ENCODE data around the gene FKBP11.
"Not testable (repeated sequence)": the region's sequence is repeated elsewhere in the genome, so short reads cannot be mapped to it uniquely, and the experiment has no call there.

Gene FKBP11

GRCh38 chr12:48903982-48904411 is 21.3 kb downstream of the FKBP11 start:
- DNase-seq, result peak; percentile 79

- peak; percentile 28 for DNase-seq
Measured at GRCh38 chr12:48903363-48903981, 21.8 kb downstream of the FKBP11 start.

DNA sequence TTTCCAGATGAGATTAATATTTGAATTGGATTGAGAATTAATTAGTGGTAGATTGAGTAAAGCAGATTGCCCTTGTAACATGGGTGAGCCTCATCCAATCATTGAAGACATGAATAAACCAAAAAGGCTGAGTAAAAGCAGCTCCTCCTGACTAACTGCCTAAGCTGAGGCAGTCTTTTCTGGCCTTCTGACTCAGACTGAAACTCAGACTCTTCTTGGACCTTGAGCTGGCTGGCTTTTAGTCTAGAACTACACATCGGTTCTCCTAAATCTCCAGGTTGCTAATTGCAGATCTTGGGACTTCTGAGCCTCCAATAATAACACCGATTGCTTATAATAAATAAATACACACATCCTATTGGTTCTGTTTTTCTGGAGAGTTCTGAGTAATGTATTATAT is 24.0 kb downstream of the FKBP11 start:
- no peak for DNase-seq

DNA sequence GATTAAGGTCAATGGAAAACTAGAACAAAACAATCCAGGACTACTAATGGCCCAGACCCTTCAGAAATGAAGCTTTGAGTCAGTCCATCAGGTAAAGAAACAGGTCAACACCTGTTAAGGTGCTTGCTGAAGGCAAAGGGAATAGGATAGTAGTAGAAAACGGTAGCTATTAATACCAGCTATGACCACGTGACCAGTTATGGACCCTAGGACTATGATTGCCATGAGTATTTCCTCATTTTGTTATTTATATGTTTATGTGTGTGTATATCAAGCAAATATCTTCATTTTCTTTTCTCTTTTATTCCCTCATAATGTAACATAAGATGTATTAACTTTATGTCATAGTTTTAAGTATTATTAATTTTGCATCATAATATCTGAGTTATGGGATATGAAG is 25.6 kb downstream of the FKBP11 start:
- no peak for DNase-seq

DNA sequence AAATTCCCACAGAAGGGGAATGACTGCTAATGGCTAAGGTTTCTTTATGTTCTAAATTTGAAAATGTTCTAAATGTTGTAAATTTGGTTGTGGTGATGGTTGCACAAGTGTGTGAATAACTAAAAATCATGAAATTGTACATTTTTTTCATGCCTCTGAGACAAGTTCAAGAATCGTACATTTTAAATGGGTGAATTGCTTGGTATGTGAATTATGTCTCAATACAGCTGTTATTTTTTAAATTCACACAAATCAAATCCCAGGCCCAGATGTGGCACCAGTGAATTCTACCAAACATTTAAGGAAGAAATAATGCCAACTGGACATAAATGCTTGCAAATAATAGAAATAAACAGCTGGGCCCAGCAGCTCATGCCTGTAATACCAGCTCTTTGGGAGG is 31.0 kb downstream of the FKBP11 start:
- no peak for DNase-seq

DNA sequence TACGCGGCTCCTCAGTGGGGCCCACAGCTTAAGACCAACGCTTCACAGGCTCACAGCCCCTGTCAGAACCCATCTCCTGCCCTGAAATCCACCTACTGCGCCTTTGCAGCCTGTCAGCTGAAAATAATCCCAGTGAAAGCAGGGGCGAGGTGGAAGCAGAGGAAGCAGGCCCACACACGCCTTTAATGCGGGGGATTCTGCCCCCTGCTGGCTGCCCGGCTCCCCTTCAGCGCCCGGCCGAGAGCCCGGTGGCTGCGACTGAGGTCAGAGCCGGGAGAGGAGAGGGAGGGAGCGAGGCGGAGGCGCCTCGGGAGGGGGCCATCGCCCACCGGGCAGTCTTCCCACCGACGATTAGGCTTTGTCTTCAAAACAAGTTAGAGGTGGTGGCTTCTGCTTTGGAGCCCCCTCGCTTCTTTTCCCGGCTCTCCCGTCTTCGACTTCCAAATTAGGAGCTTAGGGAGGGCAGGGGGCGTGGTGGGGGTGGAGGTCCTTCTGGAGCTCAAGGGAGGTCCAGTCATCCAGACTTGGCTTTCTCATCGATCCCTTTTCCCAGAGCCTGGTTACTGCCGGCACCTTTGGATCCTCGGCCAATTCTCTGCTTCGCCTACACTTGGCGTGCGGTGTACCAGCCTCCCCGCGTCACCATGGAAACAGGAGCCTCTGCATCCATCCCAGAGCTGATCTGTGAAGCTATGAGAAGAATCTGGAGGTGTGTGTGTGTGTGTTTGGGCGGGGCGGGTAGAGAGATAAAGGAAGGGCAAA is 34.5 kb downstream of the FKBP11 start:
- DNase-seq, result peak; percentile 67

GRCh38 chr12:48889679-48890078 is 35.6 kb downstream of the FKBP11 start:
- DNase-seq, result no peak

- DNase-seq, result no peak
Measured at GRCh38 chr12:48883305-48884161, 41.8 kb downstream of the FKBP11 start.

GRCh38 chr12:48882972-48883304 is 42.4 kb downstream of the FKBP11 start:
- no peak for DNase-seq

GRCh38 chr12:48882315-48882687 is 43.0 kb downstream of the FKBP11 start:
- peak; percentile 59 for DNase-seq

- DNase-seq, result no peak
Measured at GRCh38 chr12:48881686-48882314, 43.5 kb downstream of the FKBP11 start.

- DNase-seq, result no peak
Measured at GRCh38 chr12:48880647-48881046, 44.6 kb downstream of the FKBP11 start.

- DNase-seq, result no peak
Measured at GRCh38 chr12:48878548-48878947, 46.7 kb downstream of the FKBP11 start.

DNA sequence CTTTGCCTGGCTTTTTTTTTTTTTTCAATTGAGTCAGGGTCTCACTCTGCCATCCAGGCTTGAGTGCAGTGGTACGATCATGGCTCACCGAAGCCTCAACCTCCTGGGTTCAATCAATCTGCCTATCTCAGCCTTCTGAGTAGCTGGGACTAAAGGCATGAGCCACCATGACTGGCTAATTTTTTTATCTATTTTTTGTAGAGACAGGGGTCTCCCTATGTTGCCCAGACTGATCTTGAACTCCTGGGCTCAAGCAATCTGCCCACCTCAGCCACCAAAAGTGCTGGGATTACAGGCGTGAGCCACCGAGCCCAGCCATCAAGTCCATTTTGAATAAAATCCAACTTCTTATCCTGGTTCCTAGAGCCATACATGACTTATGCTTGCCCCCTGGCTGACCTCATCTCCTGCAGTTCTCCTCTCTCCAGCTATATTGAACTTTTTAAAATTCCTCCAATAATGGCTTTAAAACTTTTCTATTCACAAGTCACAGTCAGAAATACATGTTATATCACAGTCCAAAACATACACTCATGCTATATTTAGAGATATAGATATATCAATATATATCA is 49.3 kb downstream of the FKBP11 start:
- DNase-seq, result no peak

DNA sequence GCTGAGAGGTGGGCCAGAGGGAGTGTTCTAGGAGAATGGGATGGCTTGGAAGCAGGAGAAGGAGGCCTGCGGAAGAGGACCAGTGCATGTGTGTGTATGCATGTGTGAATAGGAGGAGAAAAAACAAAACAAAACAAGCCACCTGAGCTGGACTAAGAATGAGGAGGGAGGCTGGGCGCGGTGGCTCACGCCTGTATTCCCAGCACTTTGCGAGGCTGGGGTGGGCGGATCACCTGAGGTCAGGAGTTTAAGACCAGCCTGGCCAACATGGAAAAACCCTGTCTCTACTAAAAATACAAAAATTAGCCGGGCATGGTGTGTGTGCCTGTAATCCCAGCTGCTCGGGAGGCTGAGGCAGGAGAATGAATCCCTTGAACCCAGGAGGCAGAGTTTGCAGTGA is 51.8 kb downstream of the FKBP11 start:
- DNase-seq, result not testable (repeated sequence)

DNA sequence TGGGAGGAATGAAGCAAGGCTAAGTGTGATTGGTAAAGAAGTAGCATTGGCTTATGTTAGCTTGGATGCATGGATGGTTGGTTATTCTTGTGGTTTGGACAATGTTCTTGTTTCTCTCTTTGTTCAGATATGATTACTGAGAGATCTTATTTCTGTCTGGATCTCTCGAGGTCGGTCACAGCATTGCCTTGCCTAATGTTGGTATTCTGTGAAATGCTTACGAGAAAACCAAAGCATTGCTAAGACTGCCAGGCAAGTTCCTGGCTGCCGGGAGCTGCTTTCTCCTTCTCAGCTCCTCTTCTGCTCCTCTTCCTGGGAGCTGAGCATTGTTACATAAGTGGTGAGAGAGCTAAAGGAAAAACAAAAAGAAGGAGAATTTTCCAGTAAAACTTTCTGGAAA is 52.2 kb downstream of the FKBP11 start:
- no peak for DNase-seq
